ENCODE measurements around the gene MAZ.

Gene MAZ

GRCh38 chr16:29852654-29853053 lies 46.3 kb downstream of the MAZ start:
- no peak for DNase-seq (ENCODE audit: low spot score)

- DNase-seq (ENCODE audit: low spot score) = no peak
Measured at GRCh38 chr16:29854520-29855100, 48.3 kb downstream of the MAZ start.

- no peak for DNase-seq (ENCODE audit: low spot score)
Measured at GRCh38 chr16:29857133-29857760, 50.9 kb downstream of the MAZ start.

- no peak for DNase-seq (ENCODE audit: low spot score)
Measured at GRCh38 chr16:29858149-29858849, 52.0 kb downstream of the MAZ start.

- no peak for DNase-seq (ENCODE audit: low spot score)
Measured at GRCh38 chr16:29858974-29859373, 52.6 kb downstream of the MAZ start.

- DNase-seq (ENCODE audit: low spot score) = no peak
Measured at GRCh38 chr16:29860218-29860617, 53.9 kb downstream of the MAZ start.

Small RNA genes within 50 kb of the gene (small RNA-seq; reads per million reads assigned to genes)
- gene AC009133.6 = 0 reads per million in 2 experiments
- gene AC120114.4 = 0 reads per million in 2 experiments
